Neural cell (in vitro differentiated cells): ENCODE measurements around the gene RIMS1.

Experiments
- CTCF ChIP-seq: fragments of 450-650 bp; IDR thresholded peaks from 2 replicates; pipeline ENCODE4 v1.5.1; 2014; ENCODE audit warnings: antibody characterized with exemption, mild to moderate bottlenecking, moderate library complexity; ENCODE audit not compliant: poor library complexity, severe bottlenecking
- EP300 ChIP-seq: fragments of 450-650 bp; conservative IDR thresholded peaks from 2 replicates; pipeline ENCODE4 v1.6.1; 2014; ENCODE audit warnings: antibody characterized with exemption, mild to moderate bottlenecking, moderate library complexity; ENCODE audit not compliant: poor library complexity, severe bottlenecking
- EZH2 ChIP-seq: fragments of 200-600, 300-800 bp; shearing (Covaris generic), sonication (generic); IDR thresholded peaks from 2 replicates; pipeline ENCODE4 v1.6.1; 2014; ENCODE audit warnings: antibody characterized with exemption, low read length, borderline replicate concordance, mild to moderate bottlenecking; ENCODE audit not compliant: insufficient read depth, poor library complexity, severe bottlenecking
- MXI1 ChIP-seq: fragments of 450-650 bp; conservative IDR thresholded peaks from 2 replicates; pipeline ENCODE4 v1.6.1; 2014; ENCODE audit warnings: antibody characterized with exemption, mild to moderate bottlenecking; ENCODE audit not compliant: poor library complexity, severe bottlenecking
- POLR2AphosphoS5 ChIP-seq: IDR thresholded peaks from 2 replicates; pipeline ENCODE4 v1.6.1; 2012
- RAD21 ChIP-seq: fragments of 450-650 bp; conservative IDR thresholded peaks from 2 replicates; pipeline ENCODE4 v1.6.1; 2014; ENCODE audit warnings: antibody characterized with exemption, mild to moderate bottlenecking, moderate library complexity
- REST ChIP-seq: IDR thresholded peaks from 2 replicates; pipeline ENCODE4 v1.6.1; 2012; ENCODE audit warnings: borderline replicate concordance
- SMC3 ChIP-seq: fragments of 450-650 bp; conservative IDR thresholded peaks from 2 replicates; pipeline ENCODE4 v1.6.1; 2014; ENCODE audit warnings: antibody characterized with exemption, mild to moderate bottlenecking, moderate library complexity; ENCODE audit not compliant: poor library complexity
- TAF1 ChIP-seq: IDR thresholded peaks from 2 replicates; pipeline ENCODE4 v1.6.1; 2012; ENCODE audit warnings: low read depth

GRCh38 chr6:72238900-72239299 lies 352.6 kb downstream of the RIMS1 start:
- TF ChIP-seq EP300 (no peak), CTCF (no peak), POLR2AphosphoS5 (no peak), EZH2 (no peak), TAF1 (no peak), MXI1 (no peak), REST (no peak), RAD21 (no peak), SMC3 (no peak)
